RWPE1 (cell line): Measurements from ENCODE around the gene WNT6.

Source experiments
- CTCF ChIA-PET: fragments of 350-600 bp; sonication (Branson Sonifier 250); formaldehyde crosslinking; extraction: SDS; loops from one replicate; lab custom pipeline; 2021; lab: Yijun Ruan, JAX
- POLR2A ChIA-PET: fragments of 400-600 bp; formaldehyde crosslinking; extraction: SDS; loops from one replicate; lab custom pipeline; 2020; ENCODE audit warnings: antibody characterized with exemption; ENCODE audit not compliant: low non-redundant PET; lab: Yijun Ruan, JAX
- DNase-seq: peaks from one replicate; pipeline ENCODE4 v3.0.0; 2012; ENCODE audit warnings: low spot score
- H3K27ac ChIP-seq: fragments of 450-650 bp; 2 replicates; pipeline ENCODE4 v1.5.1; 2017
- CTCF ChIP-seq: fragments of 450-650 bp; conservative IDR thresholded peaks from 2 replicates; pipeline ENCODE4 v1.5.1; 2017; ENCODE audit warnings: low read depth, mild to moderate bottlenecking

Gene WNT6

GRCh38 chr2:218821605-218822211, 37.9 kb upstream of the WNT6 start:
- no peak for DNase-seq

GRCh38 chr2:218822622-218823021, 37.0 kb upstream of the WNT6 start:
- POLR2A ChIA-PET: no interaction called here
- TF ChIP-seq CTCF: no peak
- H3K27ac ChIP-seq: no peak overlapping the region
- DNase-seq: no peak
- CTCF ChIA-PET: no interaction called here

More at GRCh38 chr2:218821605-218822211, 37.9 kb upstream of the WNT6 start:
- TF ChIP-seq CTCF: no peak
- no peak overlapping the region for H3K27ac ChIP-seq
- ChIA-PET POLR2A (no interaction called here), CTCF (interaction anchor here (0.6 kb wide), 1 partner anchor 76 kb away, joined by 3 read pairs; no protein-coding TSS in a partner anchor)

- POLR2A ChIA-PET: no interaction called here
- no peak overlapping the region for H3K27ac ChIP-seq
- CTCF ChIA-PET: no interaction called here
- TF ChIP-seq CTCF: no peak
- no peak for DNase-seq
Measured at GRCh38 chr2:218823196-218823855, 36.3 kb upstream of the WNT6 start.

GRCh38 chr2:218824004-218824403, 35.6 kb upstream of the WNT6 start:
- CTCF ChIA-PET: no interaction called here

GRCh38 chr2:218826791-218827190, 32.8 kb upstream of the WNT6 start:
- H3K27ac ChIP-seq: no peak overlapping the region
- POLR2A ChIA-PET: no interaction called here
- DNase-seq: no peak
- no peak for TF ChIP-seq CTCF
- CTCF ChIA-PET: no interaction called here

More at GRCh38 chr2:218824004-218824403, 35.6 kb upstream of the WNT6 start:
- POLR2A ChIA-PET: no interaction called here
- DNase-seq: no peak
- no peak overlapping the region for H3K27ac ChIP-seq
- TF ChIP-seq CTCF: no peak

GRCh38 chr2:218827701-218828476, 31.7 kb upstream of the WNT6 start:
- CTCF ChIA-PET: no interaction called here
- TF ChIP-seq CTCF: no peak
- no peak for DNase-seq
- POLR2A ChIA-PET: no interaction called here
- H3K27ac ChIP-seq: no peak overlapping the region
